HG03045 (cell line): ENCODE data around the gene SDK2.

Experiments used
- ATAC-seq: cut with Tn5 transposase; IDR thresholded peaks from one replicate; pipeline ENCODE4 v1.9.1; 2021; ENCODE audit warnings: mild to moderate bottlenecking, moderate library complexity; ENCODE audit not compliant: unreplicated experiment

SDK2 gene

DNA sequence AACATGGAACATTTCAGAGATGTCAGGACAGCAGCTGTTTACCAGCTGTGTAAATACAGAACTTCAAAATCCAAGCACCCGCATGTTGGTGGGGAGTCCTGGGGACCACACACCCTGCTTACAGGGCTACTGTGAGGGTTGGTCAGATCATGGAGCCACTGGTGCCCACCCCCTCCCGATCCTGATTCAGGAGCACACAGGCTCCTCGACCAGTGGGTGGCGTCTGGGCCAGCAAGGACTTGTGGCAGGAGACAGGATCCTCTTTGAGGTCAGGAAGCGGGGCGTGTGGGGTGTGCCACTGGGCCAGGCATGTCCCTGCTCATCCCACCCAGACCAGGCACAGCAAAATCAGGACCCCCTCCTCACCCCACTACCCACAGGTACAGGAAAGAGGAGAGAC, 83.6 kb downstream of the SDK2 start:
- no peak for ATAC-seq

DNA sequence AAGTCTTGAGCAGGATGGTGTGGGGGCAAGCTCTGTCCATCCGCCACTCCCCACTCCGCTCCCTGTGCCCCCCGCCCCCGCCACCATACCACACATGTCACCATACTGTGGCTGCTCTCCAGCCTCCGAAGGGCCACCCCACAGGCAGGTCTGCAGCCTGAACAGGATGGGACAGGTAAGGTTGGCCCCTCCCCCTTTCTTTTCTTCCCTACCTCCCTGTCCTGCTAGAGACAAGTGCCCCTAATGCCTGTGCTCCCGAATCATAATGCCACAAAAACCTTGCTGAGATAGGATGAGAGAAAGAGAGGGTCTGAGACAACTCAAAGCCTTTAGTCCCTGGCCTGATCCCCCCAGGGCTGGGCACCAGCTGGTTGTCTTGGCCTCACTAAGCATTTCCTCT, 84.7 kb downstream of the SDK2 start:
- ATAC-seq: no peak

DNA sequence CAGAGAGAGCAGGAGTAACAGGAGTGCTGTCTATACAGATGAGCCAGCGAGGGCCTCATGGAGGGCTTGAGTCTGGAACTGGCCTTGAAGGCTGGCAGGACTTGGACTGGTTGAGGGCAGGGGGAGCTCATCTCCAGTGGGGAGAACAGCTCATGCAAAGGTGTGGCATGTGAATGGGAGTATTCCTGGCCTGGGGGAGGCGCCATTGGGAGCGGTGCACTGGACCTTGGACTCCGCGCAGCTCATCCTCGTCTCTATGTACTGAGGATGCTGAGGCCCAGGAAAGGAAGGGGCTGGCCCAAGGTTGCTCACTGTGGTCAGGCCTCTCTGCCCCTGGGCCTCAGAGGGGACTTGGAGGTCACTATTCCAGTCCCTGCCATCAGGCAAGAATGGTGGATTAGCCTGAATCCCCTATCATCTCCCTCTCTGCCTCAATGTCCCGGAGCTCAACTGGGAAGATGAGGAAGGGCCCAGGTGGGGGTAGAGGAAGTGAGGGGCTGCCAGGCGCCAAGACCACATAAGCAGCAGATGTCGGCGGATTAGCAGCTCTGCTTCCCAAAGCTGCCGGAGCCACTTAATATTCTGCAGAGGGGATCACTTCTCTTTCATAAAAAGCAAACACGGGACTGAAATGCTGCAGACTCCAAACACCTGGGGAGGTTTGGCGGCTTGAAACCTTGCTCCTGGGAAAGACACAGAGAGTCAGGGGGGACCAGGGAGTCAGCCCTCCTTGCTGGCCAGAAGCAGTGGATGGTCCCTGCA, 88.9 kb downstream of the SDK2 start:
- no peak for ATAC-seq

DNA sequence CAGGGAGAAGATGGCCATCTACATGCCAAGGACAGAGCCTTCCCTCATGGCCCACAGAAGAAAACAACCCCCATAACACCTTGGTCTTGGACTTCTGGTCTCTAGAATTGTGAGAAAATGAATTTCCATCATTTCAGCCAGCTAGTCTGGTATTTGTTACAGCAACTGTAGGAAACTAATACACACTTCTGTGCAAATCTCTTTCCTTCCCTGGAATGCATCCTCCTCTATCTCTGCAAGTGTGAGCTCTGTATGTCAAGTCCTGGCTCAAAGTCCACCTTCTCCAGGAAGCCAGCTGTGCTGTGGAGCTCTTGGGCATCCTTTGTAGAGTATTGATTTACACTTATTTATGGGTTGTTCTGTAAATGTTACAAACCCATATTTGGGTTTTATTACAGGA, 89.7 kb downstream of the SDK2 start:
- ATAC-seq: no peak

DNA sequence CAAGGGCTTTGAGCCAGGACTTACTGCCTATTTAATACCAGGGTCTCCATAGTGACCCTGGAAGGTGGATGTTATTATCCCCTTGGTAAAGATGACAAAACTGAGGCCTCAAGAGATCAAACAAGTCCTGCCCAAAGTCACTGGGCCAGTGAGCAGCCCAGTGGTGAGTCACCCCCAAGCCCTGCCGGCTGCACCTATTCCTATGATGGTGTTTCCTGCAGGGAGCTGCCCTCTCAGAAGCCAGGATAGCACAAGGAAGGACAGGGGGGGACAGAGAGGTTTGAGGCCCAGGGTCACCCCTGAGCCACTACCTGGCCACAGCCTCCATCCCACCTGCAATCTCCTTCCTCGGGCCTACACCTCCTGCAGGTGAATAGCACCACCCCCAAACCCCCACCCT, 90.9 kb downstream of the SDK2 start:
- ATAC-seq: no peak

DNA sequence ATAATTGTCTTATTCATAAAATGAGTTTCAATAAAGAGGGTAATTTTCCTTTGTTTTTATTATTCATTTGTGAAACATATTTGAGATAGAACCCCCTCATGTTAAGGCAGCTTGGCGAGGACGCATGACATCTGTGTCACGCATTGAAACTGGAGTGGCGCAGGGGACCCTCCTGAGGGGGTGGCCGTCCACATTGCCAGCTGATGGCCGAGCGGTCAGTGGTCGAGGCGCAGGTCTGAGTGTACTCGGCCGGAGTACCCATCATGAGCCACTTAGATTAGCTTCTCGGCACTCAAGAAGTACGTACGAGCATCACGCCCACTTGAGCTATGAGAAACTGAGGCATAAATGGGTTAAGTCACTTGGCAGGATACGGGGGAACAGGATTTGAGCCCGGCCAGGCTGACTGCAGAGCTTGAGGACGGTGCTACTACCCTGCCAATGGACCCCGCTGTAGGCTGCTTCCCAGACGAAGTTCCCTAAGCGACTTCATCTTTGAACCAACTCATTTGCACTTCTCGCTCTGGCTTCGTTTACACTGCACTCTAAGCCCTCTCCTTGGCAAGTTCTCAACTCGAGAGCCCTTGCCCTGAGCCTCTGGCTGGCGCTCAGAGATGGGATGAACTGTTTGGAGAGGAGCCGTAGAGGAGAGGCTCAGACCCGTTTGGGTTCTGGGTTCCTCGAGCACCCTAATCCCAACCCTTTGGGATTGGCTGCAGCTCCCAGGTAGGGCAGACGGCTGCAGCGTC, 91.8 kb downstream of the SDK2 start:
- ATAC-seq: no peak

DNA sequence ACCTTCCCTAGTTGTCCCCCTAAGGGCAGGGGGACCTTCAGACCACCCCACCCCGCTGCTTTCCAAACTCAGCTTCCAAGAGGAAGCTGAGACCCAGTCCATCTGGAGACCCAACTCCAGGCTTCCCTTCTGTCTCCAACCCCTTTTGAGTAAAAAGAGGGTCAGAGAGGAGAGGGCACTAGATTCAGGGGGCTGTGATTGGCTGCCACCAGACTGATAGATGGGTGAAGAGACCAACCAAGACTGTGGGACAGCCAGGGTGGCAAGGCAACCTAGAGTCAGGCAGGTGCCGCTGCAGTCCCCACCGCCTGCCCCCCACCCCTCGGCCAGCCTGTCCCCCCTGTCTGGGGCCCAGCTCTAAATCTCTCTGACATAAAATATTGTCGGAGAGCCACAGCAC, 92.5 kb downstream of the SDK2 start:
- ATAC-seq: no peak

DNA sequence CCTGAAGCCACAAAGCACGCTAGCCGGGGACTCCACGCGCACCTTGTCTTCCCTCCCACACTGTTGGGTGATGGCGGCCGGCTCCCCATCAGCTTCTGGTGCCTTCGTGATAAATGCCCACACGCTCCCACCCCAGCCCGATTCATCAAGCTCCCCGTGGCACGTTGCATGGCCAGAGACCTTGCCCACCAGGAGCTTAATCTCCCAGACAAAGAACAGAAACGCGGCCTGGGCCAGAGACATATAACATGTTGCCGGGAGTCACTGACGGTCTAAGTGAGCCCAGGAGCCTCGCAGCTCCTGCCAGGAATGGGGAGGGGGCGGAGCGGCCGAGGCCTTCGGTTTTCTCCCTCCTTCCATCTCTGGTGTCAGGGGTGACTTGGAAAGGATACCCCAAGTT, 93.1 kb downstream of the SDK2 start:
- ATAC-seq: no peak

DNA sequence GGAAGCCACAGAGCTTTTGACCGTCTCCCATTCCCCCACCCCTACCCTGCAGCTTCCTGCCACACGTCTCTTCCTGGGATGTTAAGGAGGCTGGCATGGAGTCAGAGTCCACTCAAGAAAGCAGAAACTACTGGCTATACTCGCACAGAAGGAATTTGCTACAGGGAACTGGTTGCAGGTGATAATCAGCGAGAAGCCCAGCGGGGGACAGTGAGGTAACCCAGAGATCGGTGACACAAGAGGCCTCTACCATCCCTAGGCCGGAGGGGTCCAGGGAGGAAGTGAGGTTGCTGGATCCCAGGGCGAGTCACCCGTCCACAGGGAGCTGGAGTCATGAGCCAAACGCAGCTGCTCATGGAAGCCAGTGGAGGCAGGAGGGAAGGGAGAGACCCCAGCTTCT, 93.7 kb downstream of the SDK2 start:
- ATAC-seq: no peak

DNA sequence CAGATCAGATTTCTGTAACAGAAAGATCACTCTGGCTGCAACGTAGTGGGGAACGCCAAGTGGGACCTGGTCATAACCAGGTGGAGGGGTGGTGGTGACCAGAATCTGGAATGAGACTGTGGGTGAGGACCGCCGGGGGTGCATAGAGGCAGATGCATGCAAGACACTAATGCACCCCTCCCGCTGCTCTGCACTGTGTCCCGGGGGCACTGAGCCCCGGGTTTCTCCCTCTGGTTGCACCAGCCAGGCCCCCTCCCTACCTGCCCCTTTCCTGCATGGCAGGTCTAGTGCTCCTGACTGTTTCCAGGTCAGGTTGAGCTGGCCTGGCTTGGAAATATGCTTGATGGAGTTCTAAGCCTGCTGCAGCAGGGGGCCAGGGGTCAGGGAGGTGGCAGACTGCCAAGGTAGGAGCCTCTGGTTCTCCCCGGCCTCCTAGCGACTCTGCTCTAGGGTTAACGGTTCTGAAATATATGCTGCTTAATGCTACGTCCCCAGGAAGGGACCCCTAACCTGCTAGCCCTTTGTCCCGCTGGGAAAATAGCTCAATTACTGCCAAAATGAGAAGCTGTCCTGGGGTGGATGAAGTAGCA, 94.3 kb downstream of the SDK2 start:
- ATAC-seq: no peak

DNA sequence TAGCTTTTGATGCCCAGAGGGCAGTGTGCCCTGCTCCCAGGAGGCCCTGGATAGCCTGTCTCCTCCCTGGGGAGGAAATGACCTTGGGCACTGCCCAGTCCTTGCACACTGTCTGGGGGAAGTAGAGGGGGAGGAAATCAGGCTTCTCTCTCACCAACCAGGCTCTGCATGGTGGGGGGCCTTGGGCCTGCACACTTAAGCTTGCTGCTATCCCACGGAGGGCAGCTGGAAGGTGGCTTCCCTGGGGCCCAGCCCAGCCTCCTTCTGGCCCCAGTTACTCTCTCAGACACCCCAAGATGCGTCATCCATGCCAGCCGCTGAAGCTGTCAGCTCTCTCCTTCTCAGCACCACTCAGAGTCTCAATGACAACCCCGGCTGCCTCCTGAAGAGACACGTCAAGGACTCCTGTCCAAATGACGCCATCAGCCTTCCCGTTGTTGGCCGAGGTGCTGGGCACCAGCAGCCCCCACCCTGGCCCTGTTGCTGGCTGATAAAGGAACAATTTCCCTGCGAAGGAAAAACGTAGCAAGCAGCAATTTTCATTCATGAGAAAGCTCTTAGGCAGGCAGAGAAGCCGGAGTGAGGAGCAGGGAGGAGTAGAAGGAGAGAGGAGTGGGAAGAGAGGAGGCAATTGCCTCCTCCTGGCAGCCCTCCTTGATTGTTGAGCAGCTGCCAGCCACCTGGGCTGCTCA, 95.5 kb downstream of the SDK2 start:
- no peak for ATAC-seq

DNA sequence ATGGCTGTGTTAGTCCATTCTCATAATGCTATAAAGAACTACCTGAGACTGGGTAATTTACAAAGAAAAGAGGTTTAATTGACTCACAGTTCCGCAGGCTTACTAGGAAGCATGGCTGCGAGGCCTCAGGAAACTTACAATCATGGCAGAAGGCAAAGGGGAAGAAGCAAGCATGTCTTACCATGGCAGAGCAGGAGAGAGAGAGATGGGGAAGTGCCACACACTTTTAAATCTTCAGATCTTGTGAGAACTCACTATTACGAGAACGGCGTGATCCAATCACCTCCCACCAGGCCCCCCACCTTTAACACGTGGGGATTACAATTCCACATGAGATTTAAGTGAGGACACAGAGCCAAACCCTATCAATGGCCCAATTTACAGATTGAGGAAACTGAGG, 96.5 kb downstream of the SDK2 start:
- no peak for ATAC-seq

DNA sequence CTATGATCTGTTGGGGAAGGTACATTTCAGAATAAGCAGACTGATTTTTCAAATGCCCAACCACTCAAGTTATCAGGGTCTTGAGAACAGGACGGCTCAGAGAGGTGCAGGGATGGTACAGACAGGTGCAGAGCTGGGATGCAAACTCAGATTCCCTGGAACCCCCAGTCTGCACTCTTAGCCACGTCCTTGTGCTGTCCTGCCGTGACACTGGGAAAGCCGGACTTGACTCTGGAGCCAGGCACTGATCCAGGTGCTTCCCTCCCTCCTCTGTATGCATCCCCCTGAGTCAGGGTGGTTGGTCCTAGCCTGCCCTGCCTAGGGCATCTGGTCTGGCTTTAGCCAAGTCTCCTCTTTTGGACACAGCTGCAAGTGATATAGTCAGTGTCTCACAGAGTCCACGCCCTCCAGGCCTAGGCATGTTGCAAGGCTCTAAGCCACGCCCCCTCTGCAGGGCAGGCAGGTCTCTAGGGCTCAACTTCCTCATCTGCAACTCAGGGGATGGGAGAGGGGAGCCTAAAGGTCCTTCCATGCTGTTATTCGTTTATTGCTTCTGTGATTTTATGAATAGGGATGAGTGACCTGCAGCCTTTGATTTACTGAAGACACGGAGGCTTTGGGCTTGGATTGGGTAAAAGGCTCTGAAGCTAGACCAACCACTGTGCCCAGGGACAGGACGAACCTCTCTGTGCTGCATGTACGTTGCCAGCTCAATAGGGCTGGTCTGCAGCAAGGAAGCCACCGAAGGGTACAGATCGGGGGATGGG, 97.3 kb downstream of the SDK2 start:
- ATAC-seq: no peak

DNA sequence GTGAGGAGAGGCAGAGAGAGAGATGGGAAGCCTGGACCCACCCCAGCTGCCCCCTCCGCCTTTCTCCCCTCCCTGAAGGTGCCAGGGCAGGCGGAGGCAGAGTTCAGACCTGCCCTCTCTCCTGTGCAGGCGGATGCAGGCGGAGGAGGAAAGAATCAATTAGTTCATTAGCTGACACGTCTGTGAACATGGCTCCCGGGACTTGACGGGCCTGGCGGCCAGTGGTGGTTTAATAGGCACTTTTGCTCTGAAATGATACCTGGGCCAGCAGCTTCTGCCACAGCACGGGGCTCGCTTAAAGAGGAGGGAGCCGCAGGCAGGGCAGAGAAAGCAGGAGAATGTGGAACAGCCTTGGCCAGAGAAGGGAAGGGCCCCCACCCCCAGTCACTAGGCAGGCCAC, 98.1 kb downstream of the SDK2 start:
- no peak for ATAC-seq

DNA sequence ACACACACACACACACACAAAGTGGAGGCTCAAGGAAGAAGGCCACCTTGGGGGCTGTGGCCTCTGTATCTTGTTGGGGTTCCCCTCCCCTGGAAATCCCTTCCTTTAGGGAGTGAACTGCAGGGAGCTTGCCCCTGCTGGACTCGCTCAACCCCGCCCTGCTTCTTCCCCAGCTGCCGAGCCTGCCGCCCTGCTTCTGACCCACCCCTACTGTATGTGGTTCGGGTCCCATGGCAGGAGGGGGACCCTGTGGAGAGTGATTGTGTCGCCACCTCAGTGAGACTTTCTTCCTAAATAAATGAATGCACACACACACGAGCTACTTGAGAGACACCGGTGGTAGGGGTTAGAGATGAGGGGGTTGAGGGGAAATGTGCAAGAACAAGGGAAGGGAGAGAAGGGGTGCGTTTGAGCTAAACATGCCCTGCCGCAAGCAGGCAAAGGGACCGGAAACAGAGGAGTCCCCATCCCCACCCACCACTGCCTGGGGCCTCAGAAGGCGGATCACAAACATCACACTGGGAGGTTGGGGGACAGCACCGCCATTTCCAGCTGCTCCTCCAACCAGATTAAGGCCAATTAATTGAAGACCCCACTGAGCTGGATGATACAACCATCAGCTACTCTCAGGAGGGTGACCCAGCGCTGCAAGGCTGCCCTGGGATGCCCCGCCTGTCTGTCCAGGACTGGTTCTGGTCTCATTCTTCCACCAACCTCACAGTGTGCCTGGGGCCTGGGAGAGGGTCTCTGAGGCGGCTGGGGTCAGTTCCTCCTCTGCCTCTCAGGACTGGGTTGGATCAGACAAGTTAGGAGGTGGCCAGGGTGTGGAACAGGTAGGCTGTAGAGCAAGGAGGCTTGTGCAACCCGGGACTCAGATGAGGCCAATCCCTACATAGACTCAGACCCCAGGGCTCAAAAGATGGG, 98.9 kb downstream of the SDK2 start:
- no peak for ATAC-seq

DNA sequence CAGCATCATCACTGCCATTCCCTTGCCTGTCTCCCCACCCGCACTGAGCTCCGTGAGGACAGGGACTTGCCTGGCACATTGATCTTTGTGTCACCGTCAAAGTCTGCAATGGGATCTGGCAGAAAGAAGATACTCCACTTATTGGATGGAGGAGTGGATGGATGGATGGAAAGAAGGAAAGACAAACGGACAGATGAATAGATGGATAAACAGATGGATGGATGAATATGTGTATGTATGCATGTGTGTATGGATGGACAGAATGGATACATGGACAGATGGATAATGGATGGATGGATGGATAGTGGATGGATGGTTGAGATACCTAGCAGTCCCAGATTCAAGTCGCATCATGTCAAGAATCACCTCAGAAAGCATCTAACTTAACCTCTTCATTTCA, 99.9 kb downstream of the SDK2 start:
- ATAC-seq: no peak

DNA sequence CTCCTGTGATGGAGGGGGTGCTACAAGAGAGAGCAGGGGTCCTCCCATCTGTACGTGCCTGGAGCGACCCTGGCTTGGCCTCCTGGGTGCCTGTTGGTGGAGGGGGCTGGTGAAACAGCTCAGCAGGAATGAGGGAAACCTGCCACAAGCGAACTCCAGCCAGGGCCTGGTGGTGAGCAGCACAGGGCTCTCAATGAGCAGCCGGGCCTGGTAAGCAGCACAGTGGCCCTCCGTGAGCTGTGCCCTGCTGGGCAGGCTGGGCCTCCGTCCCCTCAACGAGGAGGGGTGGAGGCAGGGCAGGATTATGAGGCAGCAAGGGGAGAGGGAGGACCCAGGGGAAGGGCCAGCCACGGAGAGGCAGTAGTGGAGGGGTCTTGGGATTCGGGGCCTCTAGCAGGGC, 101.9 kb downstream of the SDK2 start:
- ATAC-seq: no peak

DNA sequence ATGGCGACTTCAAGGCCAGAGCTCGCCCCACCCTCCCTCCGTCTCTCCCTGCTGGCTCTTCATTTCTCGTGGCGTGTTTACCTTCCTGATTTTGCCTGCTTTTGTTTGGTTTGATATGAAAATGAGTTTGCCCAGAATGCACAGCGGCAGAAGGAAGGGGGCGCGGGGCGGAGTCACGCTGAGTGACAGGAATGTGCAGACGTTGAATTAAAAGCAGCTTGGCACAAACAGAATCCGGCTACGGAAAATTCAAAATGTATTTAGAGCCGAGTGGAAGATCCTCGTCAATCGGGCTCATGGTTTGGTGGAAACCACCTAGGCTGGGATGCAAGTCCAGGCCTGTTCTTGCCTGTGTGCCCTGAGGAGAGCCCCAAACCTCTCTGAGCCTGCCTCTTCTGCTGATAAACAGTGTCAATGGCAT, 102.7 kb downstream of the SDK2 start:
- ATAC-seq: no peak

DNA sequence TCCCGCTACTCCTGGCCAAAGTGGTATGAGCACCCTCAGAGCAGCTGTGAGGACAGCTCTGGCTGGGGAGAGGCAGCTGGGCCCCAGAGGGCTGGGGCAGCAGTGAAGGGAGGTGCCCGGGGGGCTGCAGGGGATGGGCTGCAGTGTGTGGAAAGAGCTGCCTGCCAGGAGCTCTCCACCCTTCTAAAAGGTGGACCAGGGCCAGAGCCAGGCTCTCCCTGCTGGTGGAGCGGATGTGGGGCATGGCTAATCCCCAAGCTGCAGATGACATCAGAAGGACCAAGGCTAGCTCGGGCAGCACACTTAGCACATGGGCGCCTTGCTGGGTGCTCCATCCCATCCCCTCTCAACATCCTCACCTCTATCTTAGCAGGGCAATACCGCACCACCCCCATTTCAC, 103.1 kb downstream of the SDK2 start:
- no peak for ATAC-seq

DNA sequence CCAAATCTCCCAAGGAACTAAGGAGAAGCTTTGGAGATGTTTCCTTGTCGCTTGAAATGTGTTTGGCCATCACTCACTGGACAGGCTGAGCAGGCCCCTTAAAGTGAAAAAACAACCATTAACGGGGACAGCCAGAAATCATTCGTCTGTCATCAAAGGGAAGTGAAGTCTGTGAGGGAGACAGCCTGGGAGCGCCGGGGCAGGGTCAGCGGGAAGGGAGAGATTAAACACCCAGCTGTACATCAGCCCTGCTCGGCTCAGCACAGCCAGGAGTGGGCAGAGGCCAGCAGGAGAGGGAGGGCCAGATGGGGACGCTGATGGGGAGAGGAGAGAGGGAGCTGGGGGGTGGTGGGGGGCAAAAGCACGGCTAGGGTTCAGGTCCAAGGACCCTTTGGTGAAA, 105.1 kb downstream of the SDK2 start:
- no peak for ATAC-seq
